ENCODE measurements around the gene RBM38. TPM values are rescaled to one million over a fixed set of nuclear protein-coding genes. Genes with fewer than 3 reads are reported as not detected.

Gene RBM38
- total RNA-seq, 2 donors from 2014 or later: 26.5 to 32.7 TPM

DNA sequence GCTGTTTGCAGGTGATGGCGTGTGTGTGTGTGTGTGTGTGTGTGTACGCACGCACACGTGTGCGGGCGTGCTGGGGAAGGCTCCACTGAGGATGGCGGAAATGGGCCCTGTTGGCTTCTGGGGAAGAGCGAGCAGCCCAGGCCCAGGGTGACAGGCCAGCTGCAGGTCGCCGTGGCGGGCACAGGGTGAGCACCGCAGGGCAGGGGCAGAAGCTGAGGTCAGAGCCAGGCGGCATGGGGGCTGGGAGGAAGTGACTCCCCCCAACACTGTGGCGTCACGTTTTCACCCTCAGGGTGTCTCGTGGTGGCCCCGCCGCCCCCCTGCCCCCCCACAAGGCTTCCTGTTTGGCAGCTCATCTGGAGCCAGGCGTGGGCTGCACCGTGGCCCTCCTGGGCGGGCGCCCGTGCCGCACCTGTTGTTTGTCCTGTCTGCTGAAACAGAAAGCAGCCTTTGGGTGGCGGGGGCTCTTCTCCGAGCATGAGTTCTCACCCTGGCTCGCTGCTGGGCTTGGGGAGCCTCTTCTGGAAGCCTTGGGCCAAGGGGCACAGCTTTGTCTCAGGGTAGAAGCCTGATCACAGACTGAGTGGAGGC, 7.1 kb downstream of the RBM38 start:
- intact Hi-C loops (cut with DNase I): loop anchor here in 1 of 2 donors (5.0 to 10.0 kb wide), 2 partner anchors 46 to 1009 kb away; no protein-coding TSS in a partner anchor
- peak; percentile 85 for DNase-seq (ENCODE audit: low spot score)

DNA sequence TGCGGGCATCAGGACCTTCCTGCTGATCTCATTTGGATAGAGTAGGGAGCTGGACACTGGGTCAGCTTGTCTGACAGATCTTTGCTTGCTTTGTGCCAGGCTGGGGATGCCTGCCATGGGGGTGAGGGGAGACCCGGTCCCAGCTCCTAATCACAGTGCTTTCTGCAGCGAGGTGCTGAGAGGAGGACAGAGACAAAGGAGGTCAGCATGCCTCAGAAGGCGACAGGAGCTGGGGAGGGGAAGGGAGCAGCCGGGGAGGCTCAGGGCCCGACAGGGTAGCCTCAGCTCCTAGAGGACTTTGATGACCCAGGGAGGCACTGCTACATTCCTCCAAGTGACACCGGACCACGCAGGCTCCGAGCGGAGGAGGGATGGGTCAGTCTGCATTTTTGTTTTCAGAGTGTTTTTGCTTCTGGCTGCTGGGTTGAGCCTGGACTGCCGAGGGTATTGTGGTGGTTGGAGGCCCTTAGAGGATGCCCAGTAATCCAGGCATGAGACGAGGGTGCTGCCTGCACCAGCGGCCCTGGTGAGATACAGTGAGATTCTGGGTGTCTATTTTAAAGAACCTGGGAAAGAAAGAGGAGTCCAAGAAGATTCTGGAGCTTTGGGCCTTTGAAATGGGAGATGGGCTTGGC, 7.8 kb downstream of the RBM38 start:
- DNase-seq (ENCODE audit: low spot score): peak; percentile 75
- intact Hi-C loops (cut with DNase I): loop anchor here in 1 of 2 donors (5.0 to 10.0 kb wide), 2 partner anchors 46 to 1008 kb away; no protein-coding TSS in a partner anchor

DNA sequence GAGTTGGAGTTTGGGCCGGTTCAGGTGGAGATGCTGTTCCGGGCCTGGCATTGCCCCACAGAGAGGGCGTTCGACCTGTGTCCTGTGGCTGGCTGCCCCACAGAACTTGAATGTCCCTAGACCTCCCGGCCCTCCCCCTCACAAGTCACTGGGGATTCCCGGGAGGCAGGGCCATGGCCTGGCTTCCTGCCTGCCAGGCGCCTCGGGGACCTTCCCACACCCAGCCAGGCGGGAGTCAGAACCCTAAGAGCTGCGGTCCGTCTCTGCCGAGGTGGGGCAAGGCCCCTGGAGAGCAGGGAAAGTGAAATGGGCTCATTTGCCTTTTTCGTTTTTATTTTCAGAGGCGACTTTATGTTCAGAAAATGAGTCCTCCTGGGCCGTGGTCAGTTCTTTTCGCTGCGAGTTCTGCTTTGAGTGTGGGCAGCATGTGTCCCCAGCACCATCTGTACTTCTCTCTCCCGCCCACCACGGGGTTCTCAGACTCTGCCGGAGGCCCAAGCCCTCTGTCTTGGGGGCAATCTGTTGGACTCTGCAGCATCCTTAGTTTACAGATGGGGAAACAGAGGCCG, 8.5 kb downstream of the RBM38 start:
- DNase-seq (ENCODE audit: low spot score): peak; percentile 81
- intact Hi-C loops (cut with DNase I): loop anchor here (5.0 to 10.0 kb wide), 3 partner anchors 45 to 1008 kb away; no protein-coding TSS in a partner anchor

DNA sequence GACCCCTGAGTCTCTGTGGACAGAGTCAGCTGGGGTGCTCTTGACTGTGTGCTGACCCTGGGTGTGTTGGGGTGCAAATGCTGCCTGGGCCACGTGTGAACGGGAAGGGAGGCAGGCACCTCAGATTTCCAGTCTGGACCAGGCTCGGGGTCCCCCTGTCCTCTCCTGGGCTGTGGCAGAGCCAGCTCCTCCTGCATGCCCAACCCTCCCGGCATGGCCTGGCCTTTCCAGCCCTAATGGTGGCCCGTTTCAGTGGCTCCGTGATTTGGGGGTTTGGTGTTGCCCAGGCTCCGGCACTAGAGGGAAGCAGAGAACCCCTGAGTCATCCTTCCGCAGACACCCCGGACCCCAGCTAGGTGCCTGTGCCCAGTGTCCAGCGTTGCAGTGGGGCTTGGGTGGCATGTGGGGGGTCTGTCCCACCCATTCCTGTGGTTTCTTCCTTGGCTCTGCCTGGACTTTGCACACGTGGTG, 9.1 kb downstream of the RBM38 start:
- DNase-seq (ENCODE audit: low spot score): peak; percentile 64
- intact Hi-C loops (cut with DNase I): loop anchor here in 1 of 2 donors (10.0 kb wide), 1 partner anchor 75 kb away; no protein-coding TSS in a partner anchor

DNA sequence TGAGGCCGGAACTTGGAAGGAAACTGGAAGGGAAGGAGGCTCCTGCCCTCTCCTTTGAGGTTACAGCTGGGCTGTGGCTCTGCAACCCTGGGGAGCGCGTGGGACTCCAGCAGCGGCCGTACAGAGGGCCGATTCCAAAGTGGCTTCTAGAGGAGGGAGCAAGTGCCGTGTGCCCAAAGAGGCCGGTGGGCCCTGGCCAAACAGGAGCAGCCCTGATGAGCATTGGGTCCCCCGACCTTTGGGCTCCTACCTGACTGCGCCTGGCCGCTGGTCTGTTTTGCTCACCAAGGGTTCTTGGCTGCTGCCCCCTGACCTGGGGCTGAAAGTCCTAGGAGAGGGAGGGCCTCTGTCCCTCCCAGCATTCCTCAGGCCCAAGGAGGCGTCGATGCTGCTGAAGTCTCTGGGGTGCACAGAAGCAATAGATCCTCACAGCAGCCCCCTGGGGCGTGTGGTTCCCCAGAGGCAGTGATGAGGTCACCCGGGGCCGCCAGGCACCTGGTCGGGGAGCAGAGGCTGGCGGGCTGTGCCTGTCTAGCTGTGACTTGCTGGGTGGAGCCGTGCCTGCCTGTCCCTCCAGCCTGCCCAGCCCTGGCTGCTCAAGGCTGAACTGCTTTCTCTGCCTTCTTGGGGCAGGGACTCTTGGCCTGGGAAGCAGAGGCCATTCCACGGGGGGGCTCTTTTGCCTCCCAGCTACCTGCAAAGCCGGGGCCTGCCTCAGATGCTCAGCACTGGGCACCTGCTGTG, 9.8 kb downstream of the RBM38 start:
- DNase-seq (ENCODE audit: low spot score): peak; percentile 65
- intact Hi-C loops (cut with DNase I): loop anchor here in 1 of 2 donors (10.0 kb wide), 1 partner anchor 74 kb away; no protein-coding TSS in a partner anchor

DNA sequence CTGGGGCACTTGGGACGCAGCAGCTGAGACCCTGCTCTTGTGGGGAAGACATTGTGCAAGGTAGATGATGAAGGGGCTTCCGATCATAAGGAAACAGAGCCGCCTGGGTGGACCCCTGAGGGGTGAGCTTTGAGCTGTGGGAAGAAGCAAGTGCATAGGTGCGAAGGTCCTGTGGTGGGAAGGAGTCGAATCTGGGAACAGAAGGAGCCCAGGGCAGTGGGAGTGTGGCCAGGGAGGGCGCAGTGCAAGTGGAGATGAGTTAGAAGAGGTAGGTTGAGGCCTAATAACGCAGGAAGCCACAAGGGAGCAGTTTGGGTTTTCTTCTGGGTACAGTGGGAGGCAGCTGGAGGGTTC, 10.3 kb downstream of the RBM38 start:
- DNase-seq (ENCODE audit: low spot score): no peak
- intact Hi-C loops (cut with DNase I): loop anchor here in 1 of 2 donors (10.0 kb wide), 1 partner anchor 73 kb away; no protein-coding TSS in a partner anchor

DNA sequence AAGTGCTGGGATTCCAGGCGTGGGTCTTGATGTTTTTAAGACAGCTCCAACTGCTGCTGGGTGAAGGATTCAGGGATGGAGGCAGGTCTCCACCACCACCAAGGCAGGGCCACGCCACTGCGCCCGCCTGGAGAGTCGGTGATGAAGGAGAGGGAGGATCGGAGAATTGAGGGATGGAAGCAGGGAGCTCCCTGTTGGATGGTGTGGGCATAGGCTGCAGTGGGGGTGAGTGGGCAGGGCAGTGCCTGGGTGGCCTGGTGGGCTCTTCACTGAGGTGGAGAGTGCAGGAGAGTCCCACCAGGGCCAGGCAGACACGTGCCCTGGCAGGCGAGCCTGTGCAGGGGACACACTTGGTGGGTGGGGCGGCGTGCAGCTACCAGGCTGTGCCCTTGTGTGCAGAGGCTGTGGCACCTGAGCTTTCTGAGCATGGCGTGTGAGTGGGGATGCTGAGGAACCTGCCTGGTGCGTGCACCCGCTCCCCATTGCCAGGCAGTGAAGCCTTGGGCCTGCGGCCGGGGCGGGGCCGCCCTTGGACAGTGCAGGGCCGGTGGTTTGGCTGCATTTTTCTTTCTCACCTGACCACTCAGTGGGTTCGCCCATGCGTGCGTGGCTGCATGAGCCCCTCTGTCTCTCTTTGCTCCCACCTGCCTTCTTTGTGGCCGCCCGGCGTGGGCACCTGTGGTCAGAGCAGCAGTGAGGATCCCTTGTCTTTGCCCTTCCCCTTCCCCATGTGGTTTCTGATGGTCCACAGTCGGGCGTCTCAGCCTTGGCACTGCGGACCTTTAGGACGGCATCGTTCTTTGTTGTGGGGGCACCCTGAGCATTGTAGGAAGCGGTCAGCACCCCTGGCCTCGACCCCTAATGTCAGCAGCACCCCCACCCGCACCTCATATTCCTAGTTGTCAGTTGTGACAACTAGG, 11.3 kb downstream of the RBM38 start:
- no peak for DNase-seq (ENCODE audit: low spot score)
- intact Hi-C loops (cut with DNase I): loop anchor here in 1 of 2 donors (10.0 kb wide), 1 partner anchor 72 kb away; no protein-coding TSS in a partner anchor

DNA sequence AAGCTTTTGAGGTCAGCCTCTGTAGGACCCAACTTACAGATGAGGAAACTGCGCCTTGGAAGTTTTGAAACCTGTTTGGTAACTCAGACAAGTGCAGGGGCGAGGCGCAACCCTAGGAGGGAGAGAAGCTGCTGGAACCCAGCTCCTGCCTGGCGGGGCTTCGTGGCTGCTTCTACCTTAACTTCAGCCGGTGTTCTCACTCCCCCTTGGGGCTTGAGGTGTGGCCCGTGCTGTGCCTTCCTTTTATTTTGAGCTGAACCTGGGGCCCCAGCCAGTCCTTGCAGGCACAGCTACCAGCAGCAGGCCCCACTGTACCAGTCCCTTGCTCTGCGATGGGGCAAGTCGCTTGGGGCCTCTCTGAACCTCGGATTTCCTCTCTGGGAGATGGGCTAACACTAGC, 12.0 kb downstream of the RBM38 start:
- intact Hi-C loops (cut with DNase I): loop anchor here in 1 of 2 donors (10.0 kb wide), 1 partner anchor 72 kb away; no protein-coding TSS in a partner anchor
- DNase-seq (ENCODE audit: low spot score): no peak

DNA sequence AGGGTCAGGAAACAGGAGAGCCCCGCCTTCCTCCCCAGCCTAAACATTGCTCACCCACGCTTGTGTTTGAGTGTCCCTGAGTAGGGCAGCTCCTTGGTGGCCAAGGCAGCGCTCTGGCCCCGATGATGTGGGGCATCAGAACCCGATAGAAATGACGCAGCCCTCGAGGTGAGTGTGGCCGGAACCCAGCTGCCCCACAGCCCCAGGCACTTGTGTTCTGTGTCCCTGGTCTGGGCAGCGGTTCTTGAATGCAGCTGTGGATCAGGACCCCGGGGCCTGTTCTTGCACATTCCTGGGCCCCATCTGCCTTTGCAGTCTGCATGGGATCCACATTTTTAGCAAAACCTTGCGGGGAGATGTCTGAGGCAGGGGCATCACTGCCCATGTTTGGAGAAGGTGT, 12.8 kb downstream of the RBM38 start:
- DNase-seq (ENCODE audit: low spot score): no peak

DNA sequence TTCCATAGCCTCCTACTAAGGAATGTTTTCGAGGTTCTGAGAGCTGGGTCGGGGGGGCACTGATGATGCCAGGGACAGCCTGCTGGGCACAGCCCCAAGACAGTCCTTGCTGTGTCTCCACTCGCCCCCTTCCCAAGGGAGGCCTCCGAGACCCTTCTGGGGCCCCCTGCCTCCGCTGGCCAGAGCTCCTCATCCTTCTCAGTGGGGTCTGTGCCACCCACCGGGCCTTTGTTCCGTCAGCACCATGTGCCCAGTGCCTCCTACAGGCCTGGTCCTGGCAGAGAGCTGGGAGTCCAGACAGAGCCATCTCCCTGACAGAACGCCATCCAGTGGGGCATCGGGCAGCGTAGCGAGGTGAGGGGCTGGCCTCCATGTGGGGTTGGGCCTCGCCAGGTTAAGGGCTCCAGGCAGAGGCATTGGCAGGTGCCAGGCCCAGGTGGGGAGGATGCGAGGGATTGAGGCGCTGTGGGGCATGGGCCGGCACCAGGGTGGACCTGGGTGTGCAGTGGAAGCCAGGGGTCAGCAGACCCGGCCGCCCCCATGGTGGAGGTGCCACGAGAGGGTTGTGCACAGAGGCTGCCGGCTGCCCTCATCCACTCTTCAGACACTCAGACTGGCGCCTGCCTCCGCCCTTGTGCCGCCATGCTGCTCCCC, 13.3 kb downstream of the RBM38 start:
- DNase-seq (ENCODE audit: low spot score): no peak
- intact Hi-C loops (cut with DNase I): loop anchor here in 1 of 2 donors (10.0 kb wide), 1 partner anchor 70 kb away; no protein-coding TSS in a partner anchor

More for the DNA sequence above, 12.8 kb downstream of the RBM38 start:
- intact Hi-C loops (cut with DNase I): loop anchor here in 1 of 2 donors (10.0 kb wide), 1 partner anchor 71 kb away; no protein-coding TSS in a partner anchor

DNA sequence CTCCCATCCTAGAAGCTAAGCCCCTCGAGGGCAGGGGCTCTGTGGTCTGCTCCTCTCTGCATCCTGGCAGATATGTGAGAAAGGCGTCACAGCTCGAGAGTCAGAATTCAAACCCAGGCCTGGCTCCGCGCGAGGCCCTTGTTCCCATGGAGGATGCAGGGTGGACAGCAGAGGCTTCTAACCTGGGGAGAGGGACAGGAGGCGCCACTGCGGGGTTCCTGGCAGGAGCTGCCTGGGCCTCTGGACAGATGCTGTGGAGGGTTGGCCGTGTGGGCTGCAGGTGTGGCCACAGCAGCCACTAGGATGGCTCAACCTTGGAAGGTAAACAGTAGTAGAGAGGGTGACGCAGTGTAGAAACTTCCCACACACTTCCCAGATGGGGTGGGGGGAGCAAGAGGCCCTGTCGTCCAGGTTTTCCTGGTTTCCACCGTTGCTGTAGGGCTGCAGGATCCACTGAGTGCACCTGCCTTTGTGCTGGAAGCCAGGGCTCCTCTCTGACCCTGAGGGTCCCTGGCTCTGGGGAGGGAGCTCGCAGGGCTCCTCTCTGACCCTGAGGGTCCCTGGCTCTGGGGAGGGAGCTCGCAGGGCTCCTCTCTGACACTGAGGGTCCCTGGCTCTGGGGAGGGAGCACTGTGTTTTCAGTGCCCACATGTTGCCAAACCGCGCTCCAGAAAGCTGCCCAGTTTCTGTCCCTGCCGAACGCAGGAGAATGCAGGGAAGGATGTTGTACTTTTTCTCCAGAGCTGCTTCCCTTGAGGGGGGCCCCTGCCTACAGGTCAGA, 14.2 kb downstream of the RBM38 start:
- DNase-seq (ENCODE audit: low spot score): no peak
- intact Hi-C loops (cut with DNase I): loop anchor here in 1 of 2 donors (10.0 kb wide), 1 partner anchor 69 kb away; no protein-coding TSS in a partner anchor

DNA sequence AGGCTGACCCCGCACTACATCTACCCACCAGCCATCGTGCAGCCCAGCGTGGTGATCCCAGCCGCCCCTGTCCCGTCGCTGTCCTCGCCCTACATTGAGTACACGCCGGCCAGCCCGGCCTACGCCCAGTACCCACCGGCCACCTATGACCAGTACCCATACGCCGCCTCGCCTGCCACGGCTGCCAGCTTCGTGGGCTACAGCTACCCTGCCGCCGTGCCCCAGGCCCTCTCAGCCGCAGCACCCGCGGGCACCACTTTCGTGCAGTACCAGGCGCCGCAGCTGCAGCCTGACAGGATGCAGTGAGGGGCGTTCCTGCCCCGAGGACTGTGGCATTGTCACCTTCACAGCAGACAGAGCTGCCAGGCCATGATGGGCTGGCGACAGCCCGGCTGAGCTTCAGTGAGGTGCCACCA, 16.4 kb downstream of the RBM38 start:
- intact Hi-C loops (cut with DNase I): loop anchor here in 1 of 2 donors (10.0 kb wide), 1 partner anchor 67 kb away; no protein-coding TSS in a partner anchor
- DNase-seq (ENCODE audit: low spot score): no peak

DNA sequence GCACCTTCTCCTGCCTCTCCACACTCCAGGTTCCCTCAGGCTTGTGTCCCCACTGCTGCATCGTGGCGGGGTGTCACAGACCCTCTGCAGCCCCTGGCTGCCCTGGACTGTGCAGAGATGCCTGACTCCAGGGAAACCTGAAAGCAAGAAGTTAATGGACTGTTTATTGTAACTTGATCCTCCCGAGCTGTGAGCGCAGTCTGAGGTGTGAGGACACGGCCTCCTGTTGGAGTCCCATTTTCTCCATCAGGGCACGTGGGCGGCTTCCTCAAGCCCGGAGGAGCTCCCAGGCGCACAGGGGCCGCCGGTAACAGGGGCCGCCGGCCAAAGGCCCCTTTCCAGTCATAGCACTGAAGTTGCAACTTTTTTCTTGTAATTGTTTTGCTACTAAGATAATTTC, 16.9 kb downstream of the RBM38 start:
- intact Hi-C loops (cut with DNase I): loop anchor here in 1 of 2 donors (10.0 kb wide), 1 partner anchor 67 kb away; no protein-coding TSS in a partner anchor
- DNase-seq (ENCODE audit: low spot score): no peak

DNA sequence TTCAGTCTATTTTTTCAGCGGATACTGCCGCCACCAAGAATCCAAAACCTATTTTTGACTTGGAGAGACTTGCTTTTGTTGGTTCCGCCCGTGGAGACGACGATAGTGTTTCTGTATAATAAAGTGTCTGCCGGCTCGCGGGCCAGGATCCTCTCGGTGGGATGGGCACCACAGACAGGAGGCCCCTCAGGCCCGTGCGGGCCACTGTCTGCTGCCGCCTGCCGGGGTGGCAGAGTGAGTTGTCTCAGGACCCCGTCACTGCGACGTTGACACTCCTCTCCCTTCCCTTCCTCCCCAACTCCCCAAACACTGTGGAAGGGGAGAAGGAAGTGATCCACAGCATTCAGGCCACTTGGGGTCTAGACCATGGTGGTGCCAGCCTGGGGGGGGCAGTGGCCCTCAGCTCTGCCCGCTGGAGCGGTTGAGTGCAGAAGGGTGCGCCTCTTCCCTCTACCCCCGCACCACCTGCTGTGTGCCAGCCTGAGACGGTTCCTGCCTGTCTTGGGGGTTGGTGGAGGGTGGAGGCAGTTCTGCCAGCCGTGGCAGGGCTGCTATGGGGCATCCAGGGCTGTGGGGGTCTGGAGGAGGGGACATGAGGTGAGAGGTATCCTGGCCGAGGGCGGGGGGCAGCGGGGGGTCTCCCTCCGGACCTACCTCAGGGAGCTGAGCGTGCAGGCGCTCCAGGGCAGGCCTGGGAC, 17.5 kb downstream of the RBM38 start:
- intact Hi-C loops (cut with DNase I): loop anchor here in 1 of 2 donors (10.0 kb wide), 1 partner anchor 66 kb away; no protein-coding TSS in a partner anchor
- DNase-seq (ENCODE audit: low spot score): no peak

DNA sequence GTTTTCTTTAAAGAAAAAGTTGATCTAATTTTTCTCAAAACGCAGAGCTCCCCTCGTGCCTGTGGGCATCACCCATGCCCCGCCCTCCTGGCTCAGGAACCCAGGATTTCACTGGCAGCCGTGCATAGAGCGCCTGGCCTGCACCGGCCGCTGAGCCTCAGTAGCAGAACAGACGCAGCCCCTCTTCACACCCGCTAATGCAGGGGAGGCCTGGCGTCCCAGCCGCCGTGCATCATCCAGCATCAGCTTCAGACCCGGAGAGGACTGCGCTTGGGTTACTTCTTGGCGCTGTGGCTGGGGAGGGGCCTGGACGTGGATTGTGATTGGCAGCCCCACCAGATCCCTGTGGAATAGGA, 18.1 kb downstream of the RBM38 start:
- DNase-seq (ENCODE audit: low spot score): no peak
- intact Hi-C loops (cut with DNase I): loop anchor here in 1 of 2 donors (10.0 kb wide), 1 partner anchor 66 kb away; no protein-coding TSS in a partner anchor
